GM21825 (cell line): ENCODE data around the gene UNC5B.

Source experiments
- ATAC-seq: cut with Tn5 transposase; IDR thresholded peaks from one replicate; pipeline ENCODE4 v1.9.1; 2021; ENCODE audit warnings: mild to moderate bottlenecking, moderate library complexity; ENCODE audit not compliant: unreplicated experiment

UNC5B gene

DNA sequence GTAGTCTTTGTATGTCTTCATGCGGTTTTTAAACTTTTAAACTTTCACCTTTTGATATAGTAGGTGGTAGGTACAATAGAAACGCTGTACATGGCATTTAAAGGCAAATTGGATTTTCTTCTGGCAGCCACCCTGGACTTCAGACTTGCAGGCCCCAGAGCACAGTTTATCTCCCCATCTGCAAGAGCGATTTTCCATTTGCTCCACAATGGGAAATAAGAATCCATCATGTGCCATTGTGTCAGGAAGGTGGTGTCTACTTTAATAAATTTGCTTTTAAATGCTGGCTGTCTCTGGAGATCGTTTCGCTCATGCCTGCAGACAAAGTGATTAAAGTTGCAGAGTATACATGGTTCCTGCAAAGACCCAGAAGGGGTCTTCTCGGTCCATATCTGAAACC is 38.9 kb downstream of the UNC5B start:
- no peak for ATAC-seq

DNA sequence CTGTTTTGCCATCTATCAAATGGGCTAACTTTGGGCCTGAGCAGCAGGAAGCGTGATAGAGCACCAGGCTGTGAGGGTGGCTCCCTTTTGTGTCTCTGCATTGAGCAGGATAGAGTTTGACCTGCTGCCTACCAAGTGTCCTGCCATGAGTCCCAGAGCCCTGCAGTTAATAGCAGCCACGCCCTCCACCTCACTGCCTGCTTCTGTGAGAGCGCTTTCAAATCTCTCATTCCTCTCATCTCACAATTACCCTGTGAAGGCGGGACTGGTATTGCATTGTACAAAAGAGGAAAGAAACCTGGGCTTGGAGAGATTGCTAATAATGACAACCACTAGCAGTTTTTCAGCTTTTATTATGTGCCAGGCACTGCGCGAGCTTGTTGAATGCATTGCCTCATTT is 39.9 kb downstream of the UNC5B start:
- ATAC-seq: no peak

DNA sequence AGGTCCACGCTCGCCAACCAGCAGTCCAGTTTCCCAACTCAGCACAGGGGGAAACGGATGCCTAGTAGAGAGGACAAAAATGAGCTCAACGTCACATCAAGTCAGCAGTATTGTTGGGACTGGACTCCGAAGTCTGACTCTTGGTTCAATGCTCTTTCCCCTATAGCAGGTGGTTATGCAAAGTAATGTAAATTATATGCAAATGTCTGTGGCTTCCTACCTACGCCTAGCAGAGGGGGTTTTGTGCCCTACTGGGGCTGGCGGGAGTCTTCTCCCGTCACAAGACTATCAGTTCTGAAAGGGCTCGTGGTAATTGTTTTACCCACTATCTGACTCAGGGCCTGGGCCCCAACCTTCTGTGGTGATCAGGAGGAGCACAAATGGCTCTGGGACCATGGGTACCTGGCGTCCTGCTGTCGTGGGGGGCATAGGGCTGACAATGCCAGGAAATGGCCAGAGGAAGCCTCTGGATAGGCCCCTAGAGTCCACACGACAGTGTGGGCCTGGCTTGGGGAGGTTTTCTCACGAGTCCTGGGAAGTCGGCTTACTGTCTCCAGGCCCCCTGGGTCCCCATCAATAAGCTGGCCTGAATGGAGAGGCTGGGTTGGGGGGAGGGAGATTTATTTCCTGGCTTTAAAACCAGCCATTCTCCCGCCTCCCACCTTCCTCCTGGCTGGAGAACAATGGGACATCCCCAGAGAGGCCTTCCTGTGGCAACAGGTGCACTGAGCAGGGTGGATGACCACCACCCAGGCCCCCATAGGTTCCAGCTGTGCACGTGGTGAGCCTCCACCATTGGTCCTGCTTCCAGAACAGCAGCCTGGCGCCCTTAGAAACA is 41.8 kb downstream of the UNC5B start:
- no peak for ATAC-seq

DNA sequence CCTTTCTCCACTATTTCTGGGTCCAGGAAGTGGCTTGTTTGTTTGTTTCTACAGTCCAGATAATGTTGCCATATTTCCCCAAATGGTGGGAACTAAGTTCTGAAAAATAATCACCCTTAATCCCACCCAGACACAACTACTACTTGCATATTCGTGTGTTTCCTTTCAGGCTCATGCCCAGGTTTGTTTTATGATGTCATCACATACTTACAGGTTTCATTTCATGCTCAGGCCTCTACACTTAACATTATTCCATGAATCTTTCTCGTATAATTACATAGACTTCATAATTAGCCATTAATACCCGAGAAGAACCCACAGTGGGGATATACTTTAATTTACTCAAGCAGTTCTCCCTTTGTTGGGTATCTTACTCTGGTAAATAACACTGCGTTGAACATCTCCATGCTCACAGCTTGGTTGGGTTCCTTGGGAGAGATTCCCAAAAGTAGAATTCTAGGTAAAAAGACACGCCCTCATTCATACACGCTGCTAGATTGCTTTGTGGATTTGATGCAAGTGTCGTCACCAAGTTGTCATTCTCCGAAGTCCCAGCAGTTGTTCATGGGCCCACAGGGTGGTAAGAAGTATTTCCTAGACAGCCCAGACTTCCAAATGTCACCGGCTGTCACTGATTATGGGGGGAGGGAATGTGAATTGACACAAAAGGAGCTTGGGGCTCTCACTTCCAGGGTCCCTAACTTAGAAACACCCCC is 42.6 kb downstream of the UNC5B start:
- no peak for ATAC-seq

DNA sequence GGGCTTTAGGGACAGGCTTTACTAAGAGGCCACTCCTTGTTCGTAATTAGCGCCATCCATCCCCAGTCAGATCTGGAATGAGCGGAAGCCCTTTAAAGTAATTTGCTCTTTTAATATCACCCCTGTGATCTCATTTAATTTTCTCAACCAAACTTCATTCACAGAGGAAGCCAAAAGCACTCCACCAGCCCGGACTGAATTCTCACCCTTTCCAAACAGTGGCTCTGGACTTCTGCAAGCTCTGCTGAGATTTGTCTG is 43.1 kb downstream of the UNC5B start:
- no peak for ATAC-seq

DNA sequence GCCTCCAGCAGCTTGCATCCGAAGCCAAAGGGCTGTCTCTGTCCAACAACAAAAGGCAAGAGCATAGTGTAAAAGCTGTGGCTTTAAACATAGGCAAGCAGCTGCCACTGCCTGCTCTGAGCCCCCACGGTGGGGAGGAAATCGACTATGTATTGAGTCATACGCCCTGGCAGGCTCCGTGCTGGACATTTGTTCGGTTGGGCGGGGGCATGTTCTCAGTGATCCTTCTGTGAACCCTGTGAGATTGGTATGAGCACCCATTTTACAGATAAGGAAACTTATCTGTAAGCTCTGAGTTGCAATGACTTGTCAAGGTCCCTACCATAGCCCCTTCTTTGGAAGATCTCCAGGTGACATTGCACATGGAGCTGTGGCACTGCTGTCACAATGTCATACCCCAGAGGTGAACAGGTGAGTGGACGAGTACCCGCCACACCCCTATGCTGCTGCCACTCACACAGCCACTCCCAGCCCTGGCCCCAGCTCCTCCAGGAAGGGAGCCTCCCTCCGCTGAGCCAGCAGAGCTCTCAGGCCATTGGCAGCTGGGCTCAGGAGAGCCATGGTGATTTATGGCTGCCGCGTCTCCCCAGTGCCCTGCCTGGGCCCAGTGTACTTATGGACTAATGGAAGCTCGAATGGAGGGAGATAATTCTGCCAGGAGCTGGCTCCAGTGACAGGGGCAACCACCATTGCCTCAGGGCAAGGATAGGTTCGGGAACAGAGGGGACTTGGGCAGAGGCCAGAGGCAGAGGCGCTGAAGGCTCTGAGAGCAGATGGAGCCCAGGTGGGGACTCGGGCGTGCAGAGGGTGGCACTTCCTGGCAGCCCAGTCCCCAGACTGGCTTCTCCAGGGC is 43.7 kb downstream of the UNC5B start:
- no peak for ATAC-seq

DNA sequence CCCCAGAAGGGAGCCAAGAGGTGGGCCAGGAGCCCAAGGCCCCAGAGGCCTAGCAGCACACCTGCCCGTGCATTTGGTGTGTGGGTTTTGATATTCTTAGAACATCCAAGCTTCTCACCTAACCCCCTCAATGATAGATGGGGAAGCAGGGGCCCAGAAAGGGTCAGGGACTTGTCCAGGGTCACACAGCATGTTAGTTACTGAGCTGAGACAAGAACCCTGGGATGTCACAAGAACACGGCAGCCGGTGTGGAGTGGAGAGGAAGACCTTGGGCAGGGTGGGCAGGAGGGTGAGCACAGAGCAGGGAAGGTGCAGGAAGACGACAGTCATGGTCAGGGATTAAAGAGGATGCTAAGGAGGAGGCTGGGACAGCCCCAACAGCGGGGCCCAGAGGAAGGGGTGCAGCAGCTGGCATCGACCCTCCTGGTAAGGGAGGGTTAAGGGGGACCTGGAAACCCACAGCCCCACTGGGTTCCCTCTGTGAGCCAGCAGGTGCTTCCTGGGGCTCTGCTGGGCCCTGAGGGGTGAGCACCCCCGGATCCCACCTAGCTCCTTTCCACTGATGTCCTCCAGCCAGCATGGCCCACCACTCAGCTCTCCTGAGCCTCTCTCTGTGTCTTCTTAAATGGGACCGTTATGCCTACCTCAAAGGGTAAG is 44.4 kb downstream of the UNC5B start:
- no peak for ATAC-seq

DNA sequence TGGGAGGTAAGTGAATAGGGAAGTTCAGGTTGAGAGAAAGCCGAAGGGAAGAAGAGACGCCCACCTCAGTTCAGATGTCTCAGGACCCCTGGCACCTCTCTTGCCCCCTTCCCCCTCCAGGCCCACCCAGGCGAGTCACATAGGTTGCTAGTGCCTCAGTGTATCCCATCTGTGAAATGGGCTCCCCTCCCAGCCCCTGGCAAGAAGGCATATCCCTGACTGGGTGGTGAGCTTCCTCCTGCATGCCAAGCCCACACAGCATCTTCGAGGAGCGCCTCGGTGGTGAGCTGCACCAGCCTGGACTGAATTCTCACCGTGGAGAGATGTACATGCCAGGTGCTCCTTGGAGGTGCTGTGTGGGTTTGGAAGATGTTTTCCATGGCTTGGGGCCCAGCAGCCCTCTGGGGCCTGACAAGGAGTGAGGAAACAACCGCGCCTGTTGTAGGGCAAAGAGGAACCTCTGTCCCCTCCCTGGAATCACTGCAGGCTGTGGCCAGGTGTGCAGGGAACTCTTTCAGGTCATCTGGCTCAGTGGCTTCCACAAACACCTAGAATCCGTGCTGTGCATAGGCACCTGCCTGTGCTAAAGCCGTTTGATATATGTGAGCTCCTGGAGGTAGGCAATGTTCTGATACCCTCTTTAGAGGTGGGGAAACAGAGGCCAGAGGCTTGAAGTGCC is 45.1 kb downstream of the UNC5B start:
- no peak for ATAC-seq

DNA sequence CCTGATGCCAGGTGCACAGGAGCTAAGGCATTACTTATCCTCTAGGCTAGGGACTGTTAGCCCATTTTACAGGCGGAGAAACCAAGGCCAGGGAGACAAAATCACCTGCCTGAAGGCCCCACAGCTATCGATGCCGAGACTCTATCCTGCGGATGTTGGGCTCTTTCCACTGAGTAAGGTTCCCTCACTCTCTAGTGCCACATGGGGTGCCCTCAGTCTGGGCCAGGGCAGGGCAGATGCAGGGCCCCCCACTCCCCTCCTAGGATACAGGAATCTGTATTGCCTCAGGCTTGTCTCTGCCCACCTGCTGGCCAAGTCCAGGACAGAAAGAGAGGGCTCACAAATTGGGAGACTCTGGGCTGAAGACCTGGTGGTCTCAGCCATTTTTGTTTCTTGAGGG is 45.7 kb downstream of the UNC5B start:
- ATAC-seq: no peak

DNA sequence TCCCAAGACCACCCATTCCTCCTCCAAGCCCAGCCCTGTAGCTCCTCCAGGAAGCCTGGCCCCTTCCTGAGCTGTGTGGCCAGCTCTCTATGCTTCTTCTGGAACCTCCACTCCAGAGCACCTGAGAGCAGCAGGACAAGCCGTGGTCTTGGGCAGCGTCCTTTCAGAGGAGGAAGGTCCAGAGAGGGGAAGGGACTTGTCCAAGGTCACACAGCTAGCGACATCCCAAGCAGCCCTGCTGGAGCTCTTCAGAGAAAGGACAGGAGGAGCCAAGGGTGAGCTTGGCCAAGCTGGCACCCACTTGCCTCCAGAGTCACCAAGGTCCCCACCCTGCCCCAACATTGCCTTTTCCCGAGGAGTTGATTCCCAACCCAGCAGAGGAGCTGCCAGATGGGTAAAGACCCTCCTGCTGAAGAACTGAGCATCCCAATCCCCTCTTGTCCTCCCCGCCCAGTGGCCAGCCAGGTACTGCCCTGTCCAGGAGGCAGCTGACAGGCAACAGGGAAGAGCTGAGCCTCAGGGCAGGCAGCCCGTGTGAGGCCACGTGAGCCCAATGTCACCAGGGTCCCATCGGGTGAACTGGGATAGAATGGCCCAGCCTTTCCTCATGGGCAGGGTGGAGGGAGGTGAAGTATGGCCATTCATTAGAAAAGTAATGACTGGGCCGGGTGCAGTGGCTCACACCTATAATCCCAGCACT is 46.2 kb downstream of the UNC5B start:
- no peak for ATAC-seq

DNA sequence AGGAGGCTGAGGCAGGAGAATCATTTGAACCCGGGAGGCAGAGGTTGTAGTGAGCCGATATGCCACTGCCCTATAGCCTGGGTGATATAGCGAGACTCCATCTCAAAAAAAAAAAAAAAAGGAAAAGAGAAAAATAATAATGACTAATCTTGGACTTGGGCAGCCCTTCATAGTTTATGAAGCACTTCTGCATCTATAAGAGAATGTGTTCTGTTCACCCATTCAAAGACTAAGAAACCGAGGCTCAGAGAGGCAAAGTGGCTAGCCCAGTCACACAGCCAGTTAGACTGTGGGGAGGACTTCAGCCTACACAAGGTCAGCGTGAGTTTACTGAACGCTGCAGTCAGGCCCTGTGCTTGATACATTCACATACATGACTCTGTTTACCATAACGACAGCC is 46.9 kb downstream of the UNC5B start:
- no peak for ATAC-seq

DNA sequence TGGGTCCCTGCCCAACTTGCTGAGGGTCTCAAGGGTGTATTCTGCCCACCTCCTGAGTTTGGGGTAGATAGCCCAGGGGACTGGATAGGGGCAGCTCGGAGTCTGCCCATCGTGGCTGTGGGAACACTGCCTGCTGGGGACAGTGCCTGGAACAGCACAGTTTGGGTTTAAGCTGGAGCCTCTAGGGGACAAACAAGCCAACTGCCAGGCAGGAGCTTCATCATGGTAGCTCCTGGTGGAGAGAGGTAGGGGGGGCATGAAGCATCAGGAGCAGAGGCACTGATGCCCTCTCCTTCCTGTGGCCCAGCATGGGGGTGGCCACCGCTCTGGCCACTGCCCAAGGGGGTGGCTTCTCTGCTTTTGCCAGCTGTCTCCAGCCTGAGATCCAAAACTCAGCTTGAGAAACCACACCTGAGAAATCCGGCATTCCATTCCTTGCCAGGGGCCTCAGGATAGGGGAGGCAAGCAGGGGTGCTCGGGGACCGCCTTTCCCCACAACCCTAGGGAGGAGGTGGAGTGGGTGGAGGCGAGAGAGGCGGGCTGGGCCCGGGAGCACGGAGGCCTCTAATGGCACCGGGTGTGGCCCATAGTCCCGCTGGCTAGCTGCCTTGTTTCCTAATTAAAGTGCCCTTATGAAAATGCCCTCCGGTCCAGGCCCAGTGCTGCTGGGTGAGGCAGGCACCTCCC is 47.6 kb downstream of the UNC5B start:
- ATAC-seq: no peak

DNA sequence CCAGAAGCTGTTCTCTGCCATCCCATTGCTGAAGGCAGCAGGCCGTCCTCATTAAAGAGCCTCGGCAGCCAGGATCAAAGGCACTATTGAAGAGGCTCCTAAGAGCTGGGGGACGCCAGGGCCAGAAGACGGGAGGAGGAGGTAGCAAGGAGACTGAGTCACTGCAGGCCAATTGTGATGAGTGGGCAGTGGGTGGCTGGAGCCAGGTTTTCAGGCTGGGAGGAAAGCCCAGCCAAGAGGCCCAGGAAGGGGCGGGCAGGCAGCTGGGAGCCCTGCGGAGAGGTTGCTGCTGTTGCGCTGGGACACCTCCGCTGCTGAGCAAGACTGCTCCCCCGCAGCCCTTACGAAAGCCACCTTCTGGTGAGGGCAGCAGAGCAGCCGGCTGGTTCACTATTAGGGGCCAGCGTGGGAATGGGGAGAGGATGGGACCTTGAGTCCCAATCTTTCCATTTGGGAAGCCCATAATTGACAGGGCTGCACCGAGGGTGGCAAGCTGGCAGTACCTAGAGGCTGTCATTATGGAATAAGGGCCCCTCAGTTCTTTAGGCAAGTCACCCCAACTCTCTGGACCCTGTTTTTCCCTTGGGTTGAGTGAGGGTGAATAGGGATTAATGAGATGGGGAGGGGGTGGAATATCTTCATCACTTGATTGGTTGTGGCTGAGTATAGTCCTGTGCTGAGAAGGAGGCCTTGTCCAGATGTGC is 48.4 kb downstream of the UNC5B start:
- ATAC-seq: no peak

DNA sequence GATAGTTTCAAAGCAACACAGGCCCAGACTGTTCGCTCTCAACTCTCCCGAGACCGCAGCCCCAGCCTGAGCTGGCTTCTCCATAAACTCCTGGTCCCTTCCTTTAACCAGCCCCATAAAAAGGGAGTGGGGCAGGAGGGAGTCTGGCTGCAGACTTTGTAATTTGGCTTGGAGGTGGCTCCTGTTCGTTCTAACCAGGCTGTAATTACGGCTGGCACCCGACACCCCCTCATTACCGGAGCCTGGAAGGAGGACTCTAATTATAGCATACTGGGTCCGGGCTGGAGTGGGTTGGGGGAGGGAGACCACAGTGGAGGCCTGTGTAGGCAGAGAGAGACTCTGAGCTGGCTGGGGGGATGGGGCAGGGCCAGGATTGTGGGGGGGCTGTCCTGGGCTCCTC is 49.7 kb downstream of the UNC5B start:
- ATAC-seq: no peak

DNA sequence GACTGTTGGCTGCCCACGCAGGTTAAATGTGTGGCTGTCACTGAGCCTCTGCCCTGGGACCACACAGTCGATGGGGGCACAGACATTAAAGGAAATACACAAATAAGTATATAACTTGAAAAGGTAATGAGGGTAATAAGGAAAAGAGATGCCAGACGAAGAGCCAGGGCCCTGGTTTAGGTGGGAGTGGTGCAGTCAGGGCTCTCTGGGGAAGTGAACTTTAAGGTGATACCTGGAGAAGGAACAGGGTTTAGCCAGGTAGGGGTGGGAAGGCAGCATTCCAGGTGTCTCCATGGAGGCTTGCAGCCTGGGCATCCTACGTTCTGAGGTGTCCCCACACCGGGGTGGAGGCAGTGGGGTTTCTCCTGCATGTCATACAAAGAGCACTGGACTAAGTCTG is 50.4 kb downstream of the UNC5B start:
- no peak for ATAC-seq

DNA sequence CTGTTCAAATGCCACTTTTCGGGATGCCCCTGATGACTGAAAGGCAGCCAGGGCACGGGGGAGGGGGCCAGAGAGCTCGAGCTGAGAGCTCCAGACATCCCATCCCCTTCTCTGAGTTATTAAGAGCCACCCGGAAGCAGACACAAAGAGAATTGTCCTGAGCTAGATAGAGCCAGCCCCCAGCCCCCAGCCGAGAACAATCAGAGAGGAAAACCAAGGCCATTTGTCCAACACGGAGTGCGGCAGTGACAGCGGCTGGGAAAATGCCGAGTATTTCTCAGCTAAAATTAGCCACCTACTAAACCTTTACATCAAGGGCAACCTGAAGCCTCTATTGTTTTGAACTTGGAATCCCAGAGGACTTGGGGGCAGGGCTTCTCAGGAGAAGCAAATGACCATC is 51.0 kb downstream of the UNC5B start:
- no peak for ATAC-seq

DNA sequence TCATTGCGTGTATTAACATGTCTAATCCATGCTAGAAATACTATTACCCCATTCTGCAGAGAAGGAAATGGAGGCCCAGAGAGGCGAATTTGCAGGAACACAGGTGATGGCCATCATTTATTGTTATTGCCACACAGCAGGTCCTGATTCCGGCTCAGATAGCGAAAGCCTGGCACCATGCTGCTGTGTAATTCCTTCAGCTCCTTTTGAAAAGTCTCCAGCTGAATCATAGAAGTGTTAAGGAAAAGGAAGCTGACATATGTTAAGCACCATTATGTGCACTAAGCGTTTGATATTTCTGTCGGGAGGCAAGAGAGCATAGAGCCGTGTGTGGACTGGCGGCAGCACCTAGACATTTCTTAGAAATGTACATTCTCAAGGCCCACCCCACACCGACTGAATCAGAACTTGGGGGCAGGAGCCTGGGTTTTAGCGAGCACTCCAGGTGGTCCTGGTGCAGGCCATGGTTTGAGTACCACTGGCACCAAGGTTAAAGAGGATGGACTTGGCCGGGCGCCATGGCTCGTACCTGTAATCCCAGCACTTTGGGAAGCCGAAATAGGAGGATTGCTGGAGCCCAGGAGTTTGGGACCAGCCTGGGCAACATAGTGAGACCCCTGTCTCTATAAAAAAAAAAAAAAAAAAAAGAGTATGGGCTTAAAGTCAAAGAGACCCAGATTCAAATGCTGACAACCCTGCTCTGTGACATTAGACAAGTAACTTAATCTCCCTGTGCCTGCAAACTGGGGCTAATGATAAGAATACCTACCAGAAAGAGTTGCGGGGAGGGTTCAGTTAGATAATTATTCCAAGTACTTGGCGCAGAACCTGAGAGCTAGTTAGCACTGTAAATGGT is 52.2 kb downstream of the UNC5B start:
- ATAC-seq: no peak

DNA sequence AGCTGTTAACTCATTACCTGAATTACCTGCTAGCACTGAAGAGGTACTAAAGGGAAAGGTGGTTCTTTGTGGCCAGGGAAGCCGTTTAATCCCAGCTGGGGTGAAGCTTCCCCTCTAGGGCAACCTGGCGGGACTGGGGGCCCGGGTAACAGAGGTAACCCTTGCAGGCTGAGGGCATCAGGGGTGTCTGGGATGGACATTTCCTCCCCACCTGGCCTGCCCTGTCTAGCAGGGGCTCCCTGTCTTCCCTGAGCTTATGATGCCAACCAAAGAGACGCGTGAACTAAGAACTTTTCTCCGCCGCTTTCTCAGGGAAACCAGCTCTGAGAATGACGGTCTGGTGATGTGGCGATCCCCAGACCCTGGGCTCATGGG is 52.8 kb downstream of the UNC5B start:
- ATAC-seq: no peak
